ENCODE measurements around the gene SGMS1. TPM values are rescaled to one million over a fixed set of nuclear protein-coding genes. Genes with fewer than 3 reads are reported as not detected.

The SGMS1 gene
- total and polyA plus RNA-seq, 3 donors from 2014 or later, result 30.6 to 90.9 (median 63.2) TPM

GRCh38 chr10:50398823-50399222 is 224.9 kb downstream of the SGMS1 start:
- TF ChIP-seq POLR2A (IDR thresholded peaks at IDR 0.05) (no peak), CTCF (IDR thresholded peaks at IDR 0.05) (no peak)
- Histone ChIP-seq H3K27me3 (no peaks in the 10 kb centered on the region), H3K36me3 (ENCODE audit: low read depth, missing control alignments) (no peaks in the 10 kb centered on the region), H3K9me3 (no peaks in the 10 kb centered on the region), H3K27ac (no peak overlapping the region), H3K4me1 (no peaks in the 10 kb centered on the region), H3K4me3 (no peak overlapping the region)
- intact Hi-C loops (cut with DNase I; ENCODE audit: low total_unique reads), result no loop called here
- DNase-seq, result no peak
- WGBS, 2 donors, result 64 to 68% methylated on average over 4 of the region's 4 CpGs

GRCh38 chr10:50398381-50398780 is 225.4 kb downstream of the SGMS1 start:
- no peak for TF ChIP-seq CTCF (IDR thresholded peaks at IDR 0.05)
- TF ChIP-seq POLR2A (IDR thresholded peaks at IDR 0.05), result no peak
- no peak for DNase-seq
- intact Hi-C loops (cut with DNase I; ENCODE audit: low total_unique reads), result no loop called here
- H3K27ac ChIP-seq, result no peak overlapping the region
- no peaks in the 10 kb centered on the region for H3K36me3 ChIP-seq (ENCODE audit: low read depth, missing control alignments)
- H3K4me3 ChIP-seq, result no peak overlapping the region
- no peaks in the 10 kb centered on the region for H3K27me3 ChIP-seq
- no peaks in the 10 kb centered on the region for H3K9me3 ChIP-seq
- no peaks in the 10 kb centered on the region for H3K4me1 ChIP-seq
- WGBS, 2 donors, result 60 to 75% methylated on average over 2 of the region's 2 CpGs

- TF ChIP-seq CTCF (IDR thresholded peaks at IDR 0.05) (no peak), POLR2A (IDR thresholded peaks at IDR 0.05) (no peak)
- H3K27ac ChIP-seq, result no peak overlapping the region
- H3K36me3 ChIP-seq (ENCODE audit: low read depth, missing control alignments), result no peaks in the 10 kb centered on the region
- no peaks in the 10 kb centered on the region for H3K4me1 ChIP-seq
- no peak overlapping the region for H3K4me3 ChIP-seq
- WGBS, 2 donors, result 87% methylated on average over 8 of the region's 8 CpGs
- H3K27me3 ChIP-seq, result no peaks in the 10 kb centered on the region
- no peak for DNase-seq
- no peaks in the 10 kb centered on the region for H3K9me3 ChIP-seq
- intact Hi-C loops (cut with DNase I; ENCODE audit: low total_unique reads), result no loop called here
Observed at GRCh38 chr10:50397312-50398140, 226.2 kb downstream of the SGMS1 start.

GRCh38 chr10:50396491-50397311 is 227.1 kb downstream of the SGMS1 start:
- H3K4me1 ChIP-seq, result no peaks in the 10 kb centered on the region
- no peak for DNase-seq
- 80 to 91% methylated on average over 7 of the region's 7 CpGs for WGBS, 2 donors

More at GRCh38 chr10:50396491-50397311, 227.1 kb downstream of the SGMS1 start:
- Histone ChIP-seq H3K27me3 (no peaks in the 10 kb centered on the region), H3K4me3 (no peak overlapping the region), H3K9me3 (no peaks in the 10 kb centered on the region), H3K27ac (no peak overlapping the region), H3K36me3 (ENCODE audit: low read depth, missing control alignments) (no peaks in the 10 kb centered on the region)
- TF ChIP-seq CTCF (IDR thresholded peaks at IDR 0.05) (no peak), POLR2A (IDR thresholded peaks at IDR 0.05) (no peak)
- intact Hi-C loops (cut with DNase I; ENCODE audit: low total_unique reads), result no loop called here

All from testis (tissue), 3 donors.